DOHH2 (cell line): ENCODE measurements around the gene PCBP3.

ENCODE experiments used
- EZH2phosphoT487 ChIP-seq: fragments of 200-600 bp; sonication (generic); IDR thresholded peaks from 2 replicates; pipeline ENCODE4 v1.6.1; 2017; ENCODE audit warnings: borderline replicate concordance, mild to moderate bottlenecking, antibody characterized with exemption, low read length, moderate library complexity, mixed read lengths
- TF ChIP-seq, protein P1 (sequence below): fragments of 200-600 bp; sonication (generic); IDR thresholded peaks from one replicate; pipeline ENCODE4 v1.5.1; 2014; ENCODE audit warnings: antibody characterized with exemption, mild to moderate bottlenecking, low read depth, low read length; ENCODE audit not compliant: poor library complexity, severe bottlenecking

DNA sequence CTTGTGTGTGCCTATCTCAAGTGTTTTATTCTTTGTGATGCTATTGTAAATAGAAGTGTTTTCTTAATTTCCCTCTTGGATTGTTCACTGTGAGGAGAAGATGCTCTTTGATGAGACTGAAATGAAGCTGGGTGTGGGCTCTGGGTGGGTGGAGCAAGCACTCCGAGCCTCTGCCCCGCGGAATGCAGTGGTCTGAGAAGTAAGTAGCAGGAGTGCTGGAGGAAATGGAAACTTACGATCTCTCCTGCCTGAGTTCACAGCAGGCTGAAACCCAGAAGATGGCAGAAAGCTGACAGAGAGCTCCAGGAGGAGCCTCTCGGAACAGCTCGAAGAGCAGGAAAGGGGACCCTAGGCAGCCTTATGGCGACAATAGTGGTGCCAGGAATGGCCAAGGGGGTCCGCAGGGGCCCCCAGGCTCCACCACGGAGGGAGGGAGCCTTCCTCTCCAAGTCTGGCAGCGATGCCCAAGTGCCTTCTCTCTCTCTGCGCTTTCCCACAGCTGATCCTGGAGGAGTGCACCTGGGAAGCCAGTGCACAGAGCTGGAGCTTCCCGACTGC is 211.2 kb downstream of the PCBP3 start:
- TF ChIP-seq, protein P1, sequence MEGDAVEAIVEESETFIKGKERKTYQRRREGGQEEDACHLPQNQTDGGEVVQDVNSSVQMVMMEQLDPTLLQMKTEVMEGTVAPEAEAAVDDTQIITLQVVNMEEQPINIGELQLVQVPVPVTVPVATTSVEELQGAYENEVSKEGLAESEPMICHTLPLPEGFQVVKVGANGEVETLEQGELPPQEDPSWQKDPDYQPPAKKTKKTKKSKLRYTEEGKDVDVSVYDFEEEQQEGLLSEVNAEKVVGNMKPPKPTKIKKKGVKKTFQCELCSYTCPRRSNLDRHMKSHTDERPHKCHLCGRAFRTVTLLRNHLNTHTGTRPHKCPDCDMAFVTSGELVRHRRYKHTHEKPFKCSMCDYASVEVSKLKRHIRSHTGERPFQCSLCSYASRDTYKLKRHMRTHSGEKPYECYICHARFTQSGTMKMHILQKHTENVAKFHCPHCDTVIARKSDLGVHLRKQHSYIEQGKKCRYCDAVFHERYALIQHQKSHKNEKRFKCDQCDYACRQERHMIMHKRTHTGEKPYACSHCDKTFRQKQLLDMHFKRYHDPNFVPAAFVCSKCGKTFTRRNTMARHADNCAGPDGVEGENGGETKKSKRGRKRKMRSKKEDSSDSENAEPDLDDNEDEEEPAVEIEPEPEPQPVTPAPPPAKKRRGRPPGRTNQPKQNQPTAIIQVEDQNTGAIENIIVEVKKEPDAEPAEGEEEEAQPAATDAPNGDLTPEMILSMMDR = no peak
- TF ChIP-seq EZH2phosphoT487 = no peak
